ENCODE data around the gene LSP1. TPM values are rescaled to one million over a fixed set of nuclear protein-coding genes. Genes with fewer than 3 reads are reported as not detected.

LSP1 gene
- total and polyA plus RNA-seq, 2 donors (not counting 1 experiment from before 2014, with no cell fraction given): 0.19 to 1.8 TPM

DNA sequence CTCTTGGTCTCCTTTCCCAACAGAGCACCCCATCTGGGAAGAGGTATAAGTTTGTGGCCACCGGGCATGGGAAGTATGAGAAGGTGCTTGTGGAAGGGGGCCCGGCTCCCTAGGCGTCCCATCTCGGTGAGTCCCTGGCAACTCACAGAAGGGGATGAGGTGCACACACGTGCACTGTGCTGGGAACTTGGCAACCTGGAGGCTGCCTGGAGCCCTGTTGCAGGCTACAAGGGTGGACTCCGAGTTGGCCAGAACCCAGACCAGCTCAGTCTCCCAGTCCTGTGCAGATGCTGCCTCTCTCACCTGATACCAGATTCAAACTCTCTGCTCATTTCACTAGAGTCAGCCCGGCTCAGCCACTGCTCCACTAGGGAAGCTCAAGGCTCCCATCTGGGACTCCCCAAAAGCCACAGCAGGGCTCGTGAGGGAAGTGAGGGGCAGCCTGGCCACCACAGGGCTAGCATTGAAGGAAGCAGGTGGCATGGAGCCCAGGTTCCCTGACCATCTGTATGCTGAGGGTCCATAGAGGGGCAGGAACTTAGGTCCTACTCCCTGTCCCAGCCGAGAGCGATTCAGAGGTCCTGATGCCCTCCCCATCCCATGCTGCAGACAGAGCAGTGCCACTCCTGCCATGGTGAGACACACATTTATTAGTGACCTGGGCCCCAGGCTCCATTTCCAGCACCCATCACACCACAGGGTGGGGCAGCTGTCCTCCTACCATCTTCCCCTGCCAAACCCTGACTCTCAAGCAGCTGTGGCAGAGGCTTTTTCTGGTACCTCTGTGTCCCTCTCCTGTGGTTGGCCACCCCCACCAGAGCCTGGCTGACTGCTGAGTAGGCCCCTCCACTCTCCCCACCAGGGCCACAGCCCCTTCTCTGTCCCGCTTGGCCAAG, 34.8 kb downstream of the LSP1 start:
- no peaks in the 10 kb centered on the region for H3K79me2 ChIP-seq (ENCODE audit: control insufficient read depth, insufficient read depth, low read length)
- H3K4me2 ChIP-seq (ENCODE audit: extremely low read depth, insufficient read depth, low read length): no peak overlapping the region
- no peaks in the 10 kb centered on the region for H3K4me1 ChIP-seq (ENCODE audit: control insufficient read depth, extremely low read depth, insufficient read depth, low read length)
- H3K36me3 ChIP-seq (ENCODE audit: control insufficient read depth, insufficient read depth, low read length): no peaks in the 10 kb centered on the region
- H4K20me1 ChIP-seq (ENCODE audit: control insufficient read depth, extremely low read depth, insufficient read depth, low read length): no peaks in the 10 kb centered on the region
- H2AFZ ChIP-seq (ENCODE audit: low read length): no peak overlapping the region
- DNase-seq (ENCODE audit: low read depth in 2 of 2): no peak
- H3K9ac ChIP-seq (ENCODE audit: insufficient read depth, low read length): no peak overlapping the region
- H3K9me3 ChIP-seq (ENCODE audit: control insufficient read depth, insufficient read depth, low read depth, low read length): no peaks in the 10 kb centered on the region
- H3K27ac ChIP-seq (ENCODE audit: insufficient read depth, low read length): no peak overlapping the region
- H3K4me3 ChIP-seq (replicated peaks in 1 of 4; ENCODE audit: control extremely low read depth in 1 of 4, insufficient read depth in 1 of 4, low read depth in 3 of 4, low read length in 4 of 4): no peak overlapping the region
- H3K27me3 ChIP-seq (ENCODE audit: control insufficient read depth, insufficient read depth, low read length): peaks cover 5% of the 10 kb centered on the region
- TF ChIP-seq, protein P1, sequence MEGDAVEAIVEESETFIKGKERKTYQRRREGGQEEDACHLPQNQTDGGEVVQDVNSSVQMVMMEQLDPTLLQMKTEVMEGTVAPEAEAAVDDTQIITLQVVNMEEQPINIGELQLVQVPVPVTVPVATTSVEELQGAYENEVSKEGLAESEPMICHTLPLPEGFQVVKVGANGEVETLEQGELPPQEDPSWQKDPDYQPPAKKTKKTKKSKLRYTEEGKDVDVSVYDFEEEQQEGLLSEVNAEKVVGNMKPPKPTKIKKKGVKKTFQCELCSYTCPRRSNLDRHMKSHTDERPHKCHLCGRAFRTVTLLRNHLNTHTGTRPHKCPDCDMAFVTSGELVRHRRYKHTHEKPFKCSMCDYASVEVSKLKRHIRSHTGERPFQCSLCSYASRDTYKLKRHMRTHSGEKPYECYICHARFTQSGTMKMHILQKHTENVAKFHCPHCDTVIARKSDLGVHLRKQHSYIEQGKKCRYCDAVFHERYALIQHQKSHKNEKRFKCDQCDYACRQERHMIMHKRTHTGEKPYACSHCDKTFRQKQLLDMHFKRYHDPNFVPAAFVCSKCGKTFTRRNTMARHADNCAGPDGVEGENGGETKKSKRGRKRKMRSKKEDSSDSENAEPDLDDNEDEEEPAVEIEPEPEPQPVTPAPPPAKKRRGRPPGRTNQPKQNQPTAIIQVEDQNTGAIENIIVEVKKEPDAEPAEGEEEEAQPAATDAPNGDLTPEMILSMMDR (conservative IDR thresholded peaks at IDR 0.05 in 1 of 2, IDR thresholded peaks at IDR 0.05 in 1 of 2; ENCODE audit: low read depth in 1 of 2, low read length in 2 of 2): no peak
- no peak for TF ChIP-seq EZH2 (IDR thresholded peaks at IDR 0.05; ENCODE audit: low read length, missing control alignments)

DNA sequence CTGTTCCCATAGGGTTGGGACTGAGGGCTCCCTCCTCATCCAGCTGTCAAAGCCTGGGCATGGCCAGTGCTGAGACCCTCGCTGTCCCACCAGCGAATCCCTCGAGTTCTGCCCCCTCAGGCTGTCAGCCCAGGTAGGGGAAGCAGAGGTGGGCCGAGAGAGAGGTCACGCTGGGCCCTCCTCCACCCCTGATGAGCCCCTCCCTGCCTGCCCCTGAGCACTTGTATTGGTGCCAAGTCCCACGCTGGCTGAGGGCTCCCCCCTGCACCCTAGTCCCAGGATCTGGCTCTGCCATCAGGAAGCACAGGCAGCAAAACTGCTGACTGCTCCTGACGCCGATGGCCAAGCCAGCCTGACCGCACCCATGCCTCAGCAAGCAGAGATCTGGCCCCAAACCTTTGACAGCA, 35.5 kb downstream of the LSP1 start:
- H3K27ac ChIP-seq (ENCODE audit: insufficient read depth, low read length): no peak overlapping the region
- H3K27me3 ChIP-seq (ENCODE audit: control insufficient read depth, insufficient read depth, low read length): peaks cover 5% of the 10 kb centered on the region
- no peaks in the 10 kb centered on the region for H3K36me3 ChIP-seq (ENCODE audit: control insufficient read depth, insufficient read depth, low read length)
- no peaks in the 10 kb centered on the region for H3K79me2 ChIP-seq (ENCODE audit: control insufficient read depth, insufficient read depth, low read length)
- no peak overlapping the region for H2AFZ ChIP-seq (ENCODE audit: low read length)
- no peak overlapping the region for H3K9ac ChIP-seq (ENCODE audit: insufficient read depth, low read length)
- H4K20me1 ChIP-seq (ENCODE audit: control insufficient read depth, extremely low read depth, insufficient read depth, low read length): no peaks in the 10 kb centered on the region
- H3K4me1 ChIP-seq (ENCODE audit: control insufficient read depth, extremely low read depth, insufficient read depth, low read length): no peaks in the 10 kb centered on the region
- no peak for DNase-seq (ENCODE audit: low read depth in 2 of 2)
- H3K4me3 ChIP-seq (replicated peaks in 1 of 4; ENCODE audit: control extremely low read depth in 1 of 4, insufficient read depth in 1 of 4, low read depth in 3 of 4, low read length in 4 of 4): no peak overlapping the region
- H3K9me3 ChIP-seq (ENCODE audit: control insufficient read depth, insufficient read depth, low read depth, low read length): no peaks in the 10 kb centered on the region
- TF ChIP-seq, protein P1 (conservative IDR thresholded peaks at IDR 0.05 in 1 of 2, IDR thresholded peaks at IDR 0.05 in 1 of 2; ENCODE audit: low read depth in 1 of 2, low read length in 2 of 2): no peak
- no peak for TF ChIP-seq EZH2 (IDR thresholded peaks at IDR 0.05; ENCODE audit: low read length, missing control alignments)
- no peak overlapping the region for H3K4me2 ChIP-seq (ENCODE audit: extremely low read depth, insufficient read depth, low read length)

DNA sequence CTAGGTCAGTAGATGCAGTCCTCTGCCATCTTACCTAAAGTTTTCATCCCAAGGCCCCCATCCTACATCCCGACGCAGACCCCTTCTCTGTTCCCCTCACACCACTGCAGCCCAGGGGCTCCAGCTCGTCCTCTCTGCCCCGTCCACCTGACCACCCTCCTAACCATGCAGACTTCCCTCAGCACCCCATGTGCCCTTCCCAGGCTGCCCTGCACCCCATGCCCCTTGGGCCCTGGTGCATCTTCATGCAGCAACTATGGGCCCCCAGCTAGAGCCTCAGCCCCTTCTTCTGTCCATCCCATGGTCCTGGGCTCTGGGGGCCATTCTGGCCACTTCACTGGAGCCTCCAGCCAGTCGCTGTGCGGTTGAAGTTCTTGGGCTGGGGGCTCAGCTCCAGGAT, 35.9 kb downstream of the LSP1 start:
- Histone ChIP-seq H4K20me1 (ENCODE audit: control insufficient read depth, extremely low read depth, insufficient read depth, low read length) (no peaks in the 10 kb centered on the region), H3K4me2 (ENCODE audit: extremely low read depth, insufficient read depth, low read length) (no peak overlapping the region), H3K4me3 (replicated peaks in 1 of 4; ENCODE audit: control extremely low read depth in 1 of 4, insufficient read depth in 1 of 4, low read depth in 3 of 4, low read length in 4 of 4) (no peak overlapping the region), H2AFZ (ENCODE audit: low read length) (no peak overlapping the region), H3K9ac (ENCODE audit: insufficient read depth, low read length) (no peak overlapping the region), H3K36me3 (ENCODE audit: control insufficient read depth, insufficient read depth, low read length) (no peaks in the 10 kb centered on the region), H3K27me3 (ENCODE audit: control insufficient read depth, insufficient read depth, low read length) (peaks cover 5% of the 10 kb centered on the region), H3K4me1 (ENCODE audit: control insufficient read depth, extremely low read depth, insufficient read depth, low read length) (no peaks in the 10 kb centered on the region), H3K79me2 (ENCODE audit: control insufficient read depth, insufficient read depth, low read length) (no peaks in the 10 kb centered on the region), H3K27ac (ENCODE audit: insufficient read depth, low read length) (no peak overlapping the region), H3K9me3 (ENCODE audit: control insufficient read depth, insufficient read depth, low read depth, low read length) (no peaks in the 10 kb centered on the region)
- TF ChIP-seq, protein P1 (conservative IDR thresholded peaks at IDR 0.05 in 1 of 2, IDR thresholded peaks at IDR 0.05 in 1 of 2; ENCODE audit: low read depth in 1 of 2, low read length in 2 of 2): no peak
- no peak for TF ChIP-seq EZH2 (IDR thresholded peaks at IDR 0.05; ENCODE audit: low read length, missing control alignments)
- no peak for DNase-seq (ENCODE audit: low read depth in 2 of 2)

Measured in fibroblast of lung (primary cell).